T-helper 2 cell treated with Interferon-gamma antibody and Interleukin-4, amounts not matched to agents 100 ng/mL and 5 ng/mL, for 36 hours (primary cell): ENCODE results near the gene KCMF1. TPM values are rescaled to one million over a fixed set of nuclear protein-coding genes. Genes with fewer than 3 reads are reported as not detected.

Experiments
- intact Hi-C: fragments of 100-400 bp; cut with micrococcal nuclease; formaldehyde crosslinking; loops from one replicate; pipeline ENCODE4 v1.15.1; 2023
- total RNA-seq: library from RNA; stranded (reverse); gene quantifications from 2 replicates; pipeline ENCODE4 v1.2.3, GENCODE V29; 2022

KCMF1 gene
- total RNA-seq = 77.7 and 84.2 TPM in 2 replicates

GRCh38 chr2:84970868-84971509 is at the start of gene KCMF1:
KCMF1 (plus strand) TSS chr2:84971161; CDS start chr2:84971452, 291 bp downstream.
- intact Hi-C loops = loop anchor here (1.0 kb wide), 2 partner anchors 63 to 357 kb away; no protein-coding TSS in a partner anchor

- intact Hi-C loops = no loop called here
Measured at GRCh38 chr2:84923009-84923408, 48.0 kb upstream of the KCMF1 start.

DNA sequence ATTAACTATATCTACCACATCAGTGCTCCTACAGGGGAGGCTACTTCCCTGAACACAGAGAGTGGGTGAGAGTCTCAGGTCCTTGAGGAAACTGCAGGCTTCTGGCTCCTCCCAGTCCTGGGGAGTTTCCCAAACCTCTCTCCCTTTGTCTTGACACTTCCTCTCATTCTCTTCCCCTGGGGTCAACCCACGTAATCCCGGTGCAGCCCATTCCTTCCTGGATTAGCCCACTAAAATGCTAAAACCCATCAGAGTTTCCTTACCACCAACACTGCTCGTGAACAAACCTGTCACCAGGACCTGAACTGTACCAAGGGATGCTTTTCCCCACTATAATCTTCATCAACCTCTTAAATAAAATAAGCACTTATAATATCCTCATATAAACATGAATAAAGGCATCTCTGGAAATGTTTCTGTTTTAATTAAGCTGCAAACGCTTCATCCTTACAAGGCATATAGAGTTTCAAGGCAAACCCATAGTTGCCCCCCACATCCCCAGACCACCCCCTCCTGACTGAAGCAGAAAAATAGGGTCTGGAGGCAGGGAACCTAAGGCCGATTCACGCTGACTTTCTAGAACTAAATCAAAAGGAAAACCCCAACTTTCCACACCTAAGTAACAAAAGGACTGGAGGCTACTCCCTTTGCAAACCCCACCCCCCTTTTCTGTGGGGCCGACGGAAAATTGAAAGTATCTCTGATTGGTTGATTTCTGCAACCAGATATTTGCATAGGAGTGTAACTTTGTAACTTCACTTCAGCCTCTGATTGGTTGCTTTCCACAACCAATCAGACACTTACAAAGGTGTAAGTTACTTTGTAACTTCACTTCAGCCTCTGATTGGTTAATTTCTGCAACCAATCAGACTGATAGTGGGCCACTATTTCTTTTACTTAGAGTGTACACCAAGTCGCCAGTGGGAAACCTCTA is 46.5 kb upstream of the KCMF1 start:
- intact Hi-C loops = loop anchor here (1.0 to 2.0 kb wide), 7 partner anchors 19 to 466 kb away; partner anchors contain the start of genes SUCLG1, TMSB10 and TRABD2A

DNA sequence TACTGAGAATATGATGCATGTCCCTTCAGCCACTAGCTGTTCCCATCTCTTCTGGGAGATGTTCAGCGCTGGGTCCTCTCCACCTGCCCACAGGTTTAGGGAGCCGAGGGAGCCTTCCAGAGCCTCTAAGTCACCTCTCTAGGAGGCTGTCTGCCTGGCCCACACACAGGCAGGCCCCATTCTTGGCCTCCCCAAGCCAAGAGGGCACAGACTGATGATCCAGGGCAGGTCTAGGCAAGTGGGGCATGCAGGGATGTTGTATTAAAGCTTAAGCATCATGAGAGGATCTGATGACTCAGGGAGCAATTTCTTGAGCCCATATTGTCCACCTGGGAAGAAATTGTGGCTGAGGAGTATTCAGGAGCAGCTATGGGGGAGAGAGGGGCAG is 45.6 kb upstream of the KCMF1 start:
- intact Hi-C loops = loop anchor here (1.0 to 2.0 kb wide), 7 partner anchors 20 to 467 kb away; partner anchors contain the start of genes SUCLG1, TMSB10 and TRABD2A

DNA sequence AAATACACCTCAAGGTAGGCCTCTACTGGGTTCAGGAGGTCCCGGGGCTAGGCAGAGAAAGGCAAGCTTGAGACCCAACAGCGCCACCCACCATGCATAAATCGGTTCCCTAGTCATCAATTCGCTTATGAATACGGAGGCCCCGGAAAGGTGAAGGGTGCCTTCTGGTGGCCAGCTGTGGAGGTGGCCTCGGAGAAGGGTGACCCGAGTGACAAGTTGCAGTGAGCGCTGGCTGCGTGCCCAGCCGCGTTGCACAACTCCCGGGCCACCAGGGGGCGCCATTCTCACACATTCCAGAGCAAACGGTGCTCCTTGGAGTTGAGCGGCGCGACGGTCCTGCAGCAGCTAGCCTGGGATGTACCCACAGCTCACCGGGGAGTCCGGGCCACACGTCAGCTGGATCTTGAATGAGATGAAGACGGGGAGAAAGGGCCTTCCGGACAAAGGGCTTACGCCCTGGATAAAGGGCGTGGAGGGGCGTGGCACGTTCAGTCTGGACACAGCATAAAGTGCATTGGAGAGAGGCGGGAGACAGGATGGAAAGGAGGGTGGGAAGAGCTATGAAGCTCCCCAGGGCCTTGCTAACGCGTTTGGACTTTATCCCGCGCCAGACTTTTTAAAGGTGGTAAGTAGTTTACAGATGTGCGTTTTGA is 45.1 kb upstream of the KCMF1 start:
- intact Hi-C loops = loop anchor here (1.0 to 2.0 kb wide), 11 partner anchors 21 to 467 kb away; partner anchors contain the start of genes SUCLG1, TMSB10 and TRABD2A

DNA sequence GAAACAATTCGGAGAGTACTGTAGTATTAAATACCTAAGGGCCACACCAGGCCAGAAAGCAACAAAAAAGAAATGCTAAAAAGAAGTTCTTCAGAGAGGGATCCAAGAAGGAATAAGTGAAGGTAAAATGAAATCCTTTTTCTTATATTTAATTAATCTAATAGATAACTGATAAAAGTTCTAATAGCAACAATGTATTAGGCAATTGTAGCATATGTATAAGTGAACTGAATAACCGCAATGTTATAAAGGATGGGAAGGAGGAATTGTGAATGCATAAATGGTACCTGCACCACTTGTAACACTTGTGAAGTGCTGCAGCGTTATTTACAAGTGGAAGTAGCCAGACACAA is 43.7 kb upstream of the KCMF1 start:
- intact Hi-C loops = loop anchor here (1.0 to 2.0 kb wide), 7 partner anchors 11 to 372 kb away; no protein-coding TSS in a partner anchor

GRCh38 chr2:84931384-84931821 is 39.6 kb upstream of the KCMF1 start:
- intact Hi-C loops = no loop called here

GRCh38 chr2:84938194-84938879 is 32.6 kb upstream of the KCMF1 start:
- intact Hi-C loops = loop anchor here (1.0 kb wide), 2 partner anchors 8 to 11 kb away; no protein-coding TSS in a partner anchor

DNA sequence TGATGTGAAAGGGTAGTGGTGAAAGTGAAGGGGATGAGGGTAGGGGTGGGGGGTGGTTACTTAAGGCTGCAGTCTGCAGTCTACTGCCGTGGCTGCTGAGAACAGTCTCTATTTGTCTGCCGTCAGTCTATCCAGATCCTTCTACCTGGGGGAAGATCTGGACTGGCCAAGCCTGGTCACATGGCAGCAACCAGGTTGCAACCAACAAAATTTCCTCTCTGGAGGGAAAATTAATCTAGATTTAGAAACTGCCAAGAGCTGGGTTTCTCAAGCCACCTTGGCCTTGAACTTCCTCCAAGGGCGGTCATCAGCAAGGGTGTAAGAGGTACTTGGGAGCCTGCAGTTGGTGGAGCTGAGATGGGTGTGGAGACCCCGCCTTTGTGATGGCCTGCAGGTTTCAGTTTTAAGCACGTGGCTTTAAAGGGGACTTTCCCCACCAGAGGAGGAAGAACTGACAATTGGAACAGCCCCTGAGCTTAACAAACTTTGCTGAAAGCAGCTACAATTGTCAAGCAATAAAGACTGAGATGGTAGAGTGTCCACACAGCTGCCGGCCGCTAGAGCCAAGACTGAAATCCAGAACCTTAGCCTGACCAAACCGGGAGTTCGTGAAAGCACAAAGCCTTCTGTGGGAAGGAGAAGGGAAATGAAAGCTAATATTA is 31.4 kb upstream of the KCMF1 start:
- intact Hi-C loops = loop anchor here (1.0 kb wide), 2 partner anchors 30 to 32 kb away; no protein-coding TSS in a partner anchor

- intact Hi-C loops = no loop called here
Measured at GRCh38 chr2:84940088-84940470, 30.9 kb upstream of the KCMF1 start.

GRCh38 chr2:84940831-84941412 is 30.0 kb upstream of the KCMF1 start:
- intact Hi-C loops = no loop called here

DNA sequence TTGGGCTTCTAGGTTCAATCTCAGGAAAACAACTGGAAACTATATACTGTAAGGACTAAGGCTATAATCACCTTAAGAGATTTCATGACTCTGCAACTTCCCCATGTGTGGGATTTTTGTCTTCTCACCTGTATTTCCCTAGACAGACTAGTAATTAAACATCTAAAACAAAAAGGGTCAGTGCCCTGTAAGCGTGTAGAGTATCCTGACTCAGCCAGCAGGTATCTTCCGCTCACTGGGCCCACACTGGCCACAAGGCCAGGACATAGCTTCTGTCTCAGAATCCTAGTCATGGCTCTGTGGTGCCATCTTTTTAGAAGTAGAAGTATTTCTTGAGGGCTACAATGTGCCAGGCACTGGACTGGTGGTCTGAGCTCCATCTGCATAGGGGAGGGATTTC is 28.8 kb upstream of the KCMF1 start:
- intact Hi-C loops = no loop called here

GRCh38 chr2:84942964-84943421 is 28.0 kb upstream of the KCMF1 start:
- intact Hi-C loops = no loop called here

- intact Hi-C loops = no loop called here
Measured at GRCh38 chr2:84944295-84944909, 26.6 kb upstream of the KCMF1 start.

- intact Hi-C loops = loop anchor here (1.0 kb wide), 3 partner anchors 8 to 23 kb away; no protein-coding TSS in a partner anchor
Measured at GRCh38 chr2:84945838-84946203, 25.1 kb upstream of the KCMF1 start.

GRCh38 chr2:84946204-84947009 is 24.6 kb upstream of the KCMF1 start:
- intact Hi-C loops = loop anchor here (1.0 kb wide), 3 partner anchors 8 to 23 kb away; no protein-coding TSS in a partner anchor

DNA sequence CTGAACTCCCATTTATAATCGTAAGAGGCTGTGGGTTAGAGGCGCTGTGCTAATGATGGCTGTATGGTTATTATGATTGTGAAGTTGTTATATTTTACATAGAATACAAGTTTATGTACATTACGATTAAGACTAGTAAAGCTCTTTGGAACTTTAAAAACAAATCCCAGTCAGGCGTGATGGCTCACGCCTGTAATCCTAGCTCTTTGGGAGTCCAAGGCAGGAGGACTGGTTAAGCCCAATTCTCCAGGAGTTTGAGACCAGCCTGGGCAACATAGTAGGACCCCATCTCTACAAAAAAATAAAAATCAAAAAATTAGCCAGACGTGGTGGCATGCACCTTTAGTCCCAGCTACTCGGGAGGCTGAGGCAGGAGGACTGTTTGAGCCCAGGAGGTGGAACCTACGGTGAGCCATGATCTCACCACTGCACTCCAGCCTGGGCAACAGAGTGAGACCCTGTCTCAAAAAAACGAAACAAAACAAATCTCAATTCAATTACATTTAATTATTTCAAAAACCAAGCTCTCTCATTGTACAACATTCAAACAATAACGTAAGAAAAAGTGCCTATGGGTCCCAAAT is 23.9 kb upstream of the KCMF1 start:
- intact Hi-C loops = no loop called here

GRCh38 chr2:84953535-84953934 is 17.4 kb upstream of the KCMF1 start:
- intact Hi-C loops = no loop called here
